ENCODE measurements around the gene GNA14.

GNA14 gene

GRCh38 chr9:77604316-77604715 is 43.8 kb downstream of the GNA14 start:
- Histone ChIP-seq H3K9me3 (ENCODE audit: control insufficient read depth, low read length) (no peaks in the 10 kb centered on the region), H3K36me3 (ENCODE audit: control insufficient read depth, insufficient read depth, low read length) (no peaks in the 10 kb centered on the region), H3K27me3 (ENCODE audit: control insufficient read depth, insufficient read depth, low read length, poor library complexity, severe bottlenecking) (no peaks in the 10 kb centered on the region), H3K27ac (ENCODE audit: insufficient read depth, low read depth, low read length, poor library complexity, severe bottlenecking) (no peak overlapping the region), H3K4me3 (ENCODE audit: insufficient read depth, low read depth, low read length) (no peak overlapping the region), H3K4me1 (ENCODE audit: control insufficient read depth, insufficient read depth, low read length) (no peaks in the 10 kb centered on the region)
- WGBS, 2 experiments: 95% methylated on average over 1 of the region's 1 CpG

- Histone ChIP-seq H3K27ac (ENCODE audit: insufficient read depth, low read depth, low read length, poor library complexity, severe bottlenecking) (no peak overlapping the region), H3K4me1 (ENCODE audit: control insufficient read depth, insufficient read depth, low read length) (no peaks in the 10 kb centered on the region), H3K36me3 (ENCODE audit: control insufficient read depth, insufficient read depth, low read length) (no peaks in the 10 kb centered on the region), H3K27me3 (ENCODE audit: control insufficient read depth, insufficient read depth, low read length, poor library complexity, severe bottlenecking) (no peaks in the 10 kb centered on the region), H3K9me3 (ENCODE audit: control insufficient read depth, low read length) (no peaks in the 10 kb centered on the region), H3K4me3 (ENCODE audit: insufficient read depth, low read depth, low read length) (no peak overlapping the region)
Observed at GRCh38 chr9:77602852-77603251, 45.3 kb downstream of the GNA14 start.

- H3K27ac ChIP-seq (ENCODE audit: insufficient read depth, low read depth, low read length, poor library complexity, severe bottlenecking): no peak overlapping the region
- H3K4me1 ChIP-seq (ENCODE audit: control insufficient read depth, insufficient read depth, low read length): no peaks in the 10 kb centered on the region
- 95 to 98% methylated on average over 5 of the region's 5 CpGs for WGBS, 2 experiments
- H3K36me3 ChIP-seq (ENCODE audit: control insufficient read depth, insufficient read depth, low read length): no peaks in the 10 kb centered on the region
- H3K27me3 ChIP-seq (ENCODE audit: control insufficient read depth, insufficient read depth, low read length, poor library complexity, severe bottlenecking): no peaks in the 10 kb centered on the region
- no peak overlapping the region for H3K4me3 ChIP-seq (ENCODE audit: insufficient read depth, low read depth, low read length)
- H3K9me3 ChIP-seq (ENCODE audit: control insufficient read depth, low read length): no peaks in the 10 kb centered on the region
Observed at GRCh38 chr9:77601476-77602099, 46.5 kb downstream of the GNA14 start.

GRCh38 chr9:77600810-77601209 is 47.3 kb downstream of the GNA14 start:
- H3K9me3 ChIP-seq (ENCODE audit: control insufficient read depth, low read length): no peaks in the 10 kb centered on the region
- H3K4me1 ChIP-seq (ENCODE audit: control insufficient read depth, insufficient read depth, low read length): no peaks in the 10 kb centered on the region
- H3K36me3 ChIP-seq (ENCODE audit: control insufficient read depth, insufficient read depth, low read length): no peaks in the 10 kb centered on the region
- no peak overlapping the region for H3K4me3 ChIP-seq (ENCODE audit: insufficient read depth, low read depth, low read length)
- H3K27ac ChIP-seq (ENCODE audit: insufficient read depth, low read depth, low read length, poor library complexity, severe bottlenecking): no peak overlapping the region
- no peaks in the 10 kb centered on the region for H3K27me3 ChIP-seq (ENCODE audit: control insufficient read depth, insufficient read depth, low read length, poor library complexity, severe bottlenecking)
- 94 to 95% methylated on average over 17 to 18 of the region's 18 CpGs for WGBS, 2 experiments

GRCh38 chr9:77599492-77599891 is 48.6 kb downstream of the GNA14 start:
- WGBS, 2 experiments: 93 to 96% methylated on average over 6 to 7 of the region's 8 CpGs
- no peaks in the 10 kb centered on the region for H3K27me3 ChIP-seq (ENCODE audit: control insufficient read depth, insufficient read depth, low read length, poor library complexity, severe bottlenecking)
- no peaks in the 10 kb centered on the region for H3K36me3 ChIP-seq (ENCODE audit: control insufficient read depth, insufficient read depth, low read length)
- no peaks in the 10 kb centered on the region for H3K4me1 ChIP-seq (ENCODE audit: control insufficient read depth, insufficient read depth, low read length)
- no peak overlapping the region for H3K27ac ChIP-seq (ENCODE audit: insufficient read depth, low read depth, low read length, poor library complexity, severe bottlenecking)
- H3K9me3 ChIP-seq (ENCODE audit: control insufficient read depth, low read length): no peaks in the 10 kb centered on the region
- H3K4me3 ChIP-seq (ENCODE audit: insufficient read depth, low read depth, low read length): no peak overlapping the region

- no peak overlapping the region for H3K27ac ChIP-seq (ENCODE audit: insufficient read depth, low read depth, low read length, poor library complexity, severe bottlenecking)
Observed at GRCh38 chr9:77598991-77599390, 49.1 kb downstream of the GNA14 start.

GRCh38 chr9:77598524-77598923 is 49.6 kb downstream of the GNA14 start:
- Histone ChIP-seq H3K27me3 (ENCODE audit: control insufficient read depth, insufficient read depth, low read length, poor library complexity, severe bottlenecking) (no peaks in the 10 kb centered on the region), H3K4me1 (ENCODE audit: control insufficient read depth, insufficient read depth, low read length) (no peaks in the 10 kb centered on the region), H3K4me3 (ENCODE audit: insufficient read depth, low read depth, low read length) (no peak overlapping the region), H3K9me3 (ENCODE audit: control insufficient read depth, low read length) (no peaks in the 10 kb centered on the region), H3K36me3 (ENCODE audit: control insufficient read depth, insufficient read depth, low read length) (no peaks in the 10 kb centered on the region), H3K27ac (ENCODE audit: insufficient read depth, low read depth, low read length, poor library complexity, severe bottlenecking) (no peak overlapping the region)
- 86 to 90% methylated on average over 3 of the region's 3 CpGs for WGBS, 2 experiments

More at GRCh38 chr9:77598991-77599390, 49.1 kb downstream of the GNA14 start:
- Histone ChIP-seq H3K27me3 (ENCODE audit: control insufficient read depth, insufficient read depth, low read length, poor library complexity, severe bottlenecking) (no peaks in the 10 kb centered on the region), H3K4me3 (ENCODE audit: insufficient read depth, low read depth, low read length) (no peak overlapping the region), H3K36me3 (ENCODE audit: control insufficient read depth, insufficient read depth, low read length) (no peaks in the 10 kb centered on the region), H3K4me1 (ENCODE audit: control insufficient read depth, insufficient read depth, low read length) (no peaks in the 10 kb centered on the region), H3K9me3 (ENCODE audit: control insufficient read depth, low read length) (no peaks in the 10 kb centered on the region)
- 92 to 96% methylated on average over 3 of the region's 3 CpGs for WGBS, 2 experiments

- Histone ChIP-seq H3K27me3 (ENCODE audit: control insufficient read depth, insufficient read depth, low read length, poor library complexity, severe bottlenecking) (no peaks in the 10 kb centered on the region), H3K4me3 (ENCODE audit: insufficient read depth, low read depth, low read length) (no peak overlapping the region), H3K27ac (ENCODE audit: insufficient read depth, low read depth, low read length, poor library complexity, severe bottlenecking) (no peak overlapping the region), H3K36me3 (ENCODE audit: control insufficient read depth, insufficient read depth, low read length) (no peaks in the 10 kb centered on the region), H3K4me1 (ENCODE audit: control insufficient read depth, insufficient read depth, low read length) (no peaks in the 10 kb centered on the region), H3K9me3 (ENCODE audit: control insufficient read depth, low read length) (no peaks in the 10 kb centered on the region)
- 92 to 93% methylated on average over 3 of the region's 3 CpGs for WGBS, 2 experiments
Observed at GRCh38 chr9:77597057-77597456, 51.1 kb downstream of the GNA14 start.

- Histone ChIP-seq H3K27ac (ENCODE audit: insufficient read depth, low read depth, low read length, poor library complexity, severe bottlenecking) (no peak overlapping the region), H3K4me3 (ENCODE audit: insufficient read depth, low read depth, low read length) (no peak overlapping the region)
- 90 to 94% methylated on average over 7 of the region's 8 CpGs for WGBS, 2 experiments
Observed at GRCh38 chr9:77595426-77596095, 52.6 kb downstream of the GNA14 start.

GRCh38 chr9:77594963-77595362 is 53.2 kb downstream of the GNA14 start:
- WGBS, 2 experiments: 88 to 91% methylated on average over 2 to 3 of the region's 3 CpGs
- Histone ChIP-seq H3K36me3 (ENCODE audit: control insufficient read depth, insufficient read depth, low read length) (no peaks in the 10 kb centered on the region), H3K4me3 (ENCODE audit: insufficient read depth, low read depth, low read length) (no peak overlapping the region), H3K4me1 (ENCODE audit: control insufficient read depth, insufficient read depth, low read length) (no peaks in the 10 kb centered on the region), H3K9me3 (ENCODE audit: control insufficient read depth, low read length) (no peaks in the 10 kb centered on the region), H3K27me3 (ENCODE audit: control insufficient read depth, insufficient read depth, low read length, poor library complexity, severe bottlenecking) (no peaks in the 10 kb centered on the region), H3K27ac (ENCODE audit: insufficient read depth, low read depth, low read length, poor library complexity, severe bottlenecking) (no peak overlapping the region)

More at GRCh38 chr9:77595426-77596095, 52.6 kb downstream of the GNA14 start:
- Histone ChIP-seq H3K4me1 (ENCODE audit: control insufficient read depth, insufficient read depth, low read length) (no peaks in the 10 kb centered on the region), H3K27me3 (ENCODE audit: control insufficient read depth, insufficient read depth, low read length, poor library complexity, severe bottlenecking) (no peaks in the 10 kb centered on the region), H3K36me3 (ENCODE audit: control insufficient read depth, insufficient read depth, low read length) (no peaks in the 10 kb centered on the region), H3K9me3 (ENCODE audit: control insufficient read depth, low read length) (no peaks in the 10 kb centered on the region)

All from ectodermal cell (in vitro differentiated cells).